Frontal cortex (tissue), 4 donors: ENCODE data around the gene TMCO2. TPM values are rescaled to one million over a fixed set of nuclear protein-coding genes. Genes with fewer than 3 reads are reported as not detected.

Experiments used
- DNase-seq, 2 donors: peaks; one replicate each; pipeline ENCODE4 v3.0.0; 2012; ENCODE audit warnings: low spot score in 2 of 2
- FAIRE-seq: peaks from 2 replicates; lab custom pipeline; 2012; peaks lifted over from hg19 to GRCh38; lab: Jason Lieb, UNC
- total RNA-seq: library from RNA; depleted of rRNA; stranded (reverse); fragments of >200 nt; gene quantifications from one replicate; pipeline ENCODE4 v1.2.3, GENCODE V29; 2014
- donor health status: control.
- donor health status: control.
- donor health status: control.

TMCO2 gene
- total RNA-seq, 1 donor from 2014 or later: not detected

DNA sequence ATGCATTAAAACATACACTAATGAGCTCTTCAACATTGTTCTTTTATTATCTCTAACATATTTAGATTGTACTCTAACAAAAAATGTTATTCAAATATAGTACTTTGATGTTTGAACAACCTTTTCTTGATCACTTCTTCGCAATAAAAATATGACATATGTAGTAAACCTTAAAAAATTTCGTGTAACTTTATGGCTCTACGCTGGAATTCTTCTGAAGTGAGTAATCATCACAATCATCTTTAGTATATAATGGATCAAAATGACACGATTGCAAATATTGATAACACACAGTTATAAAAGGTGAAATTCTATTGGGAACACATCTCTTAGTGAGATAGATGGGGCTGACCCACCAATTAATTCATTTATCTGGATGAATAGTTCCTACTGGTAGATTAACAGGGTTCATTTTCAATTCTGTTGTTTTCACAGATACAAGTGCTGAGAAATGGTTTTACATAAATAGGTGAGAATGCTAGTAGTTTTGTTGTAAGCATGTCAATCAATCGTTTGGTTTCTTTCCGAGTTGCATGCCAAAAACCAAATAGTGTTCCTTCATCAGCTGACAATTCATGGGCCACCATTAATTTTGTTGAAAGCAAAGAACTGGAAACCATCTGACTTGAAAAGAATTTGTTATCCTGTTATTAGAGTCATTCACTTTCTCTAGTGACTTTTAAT is 8.8 kb downstream of the TMCO2 start:
- DNase-seq (no peak), FAIRE-seq (no peak)

DNA sequence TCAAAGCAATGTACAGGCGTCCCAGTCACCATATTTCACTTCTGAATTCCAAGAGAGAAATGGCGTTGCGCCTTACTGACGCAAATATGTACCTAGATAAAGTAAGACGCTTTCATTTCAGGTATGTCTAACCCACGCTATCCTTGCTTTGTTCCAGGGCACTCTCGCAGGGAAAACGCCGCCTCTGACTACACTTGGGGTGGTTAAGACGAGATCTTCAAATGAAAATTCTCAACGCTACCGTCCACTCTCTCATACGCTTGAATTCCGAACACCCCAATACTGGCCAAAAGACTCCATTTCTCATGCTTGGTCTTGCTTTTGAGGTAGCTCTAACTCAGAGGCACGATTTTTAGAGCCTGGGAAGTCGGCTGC is 9.6 kb downstream of the TMCO2 start:
- FAIRE-seq (no peak), DNase-seq (no peak)

DNA sequence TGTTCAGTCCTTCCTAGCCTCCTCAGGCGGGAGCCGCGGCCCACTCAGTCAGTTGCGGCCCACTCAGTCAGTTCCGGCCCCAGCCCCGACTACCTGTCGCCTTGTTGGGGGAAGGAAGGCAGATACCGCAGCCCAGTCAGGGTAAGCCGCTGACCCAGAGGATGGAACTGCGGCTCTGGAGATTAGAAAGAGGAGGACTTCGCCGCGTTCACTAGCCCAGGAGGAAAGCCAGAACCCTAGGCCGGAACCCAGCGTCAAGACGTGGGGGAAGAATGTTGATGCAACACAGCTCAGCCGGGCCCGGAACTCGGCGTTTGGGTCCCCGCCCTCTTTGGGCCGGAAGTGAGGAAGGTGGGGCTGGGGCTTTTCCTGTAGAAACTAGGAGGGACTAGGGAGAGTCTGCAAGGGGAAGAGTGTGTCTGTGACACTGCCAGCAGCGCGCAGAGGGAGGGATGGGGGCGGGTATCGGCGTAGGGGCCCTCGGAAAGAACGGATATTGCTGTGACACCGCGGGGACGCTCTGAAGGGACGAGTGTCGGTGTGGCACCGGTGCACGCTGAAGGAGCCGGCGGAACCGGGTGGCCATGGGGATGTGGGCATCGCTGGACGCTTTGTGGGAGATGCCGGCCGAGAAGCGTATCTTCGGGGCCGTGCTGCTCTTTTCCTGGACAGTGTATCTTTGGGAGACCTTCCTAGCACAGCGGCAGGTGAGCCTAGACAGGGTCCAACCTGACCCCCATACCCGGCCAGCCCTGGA is 10.1 kb downstream of the TMCO2 start, which contains the start of gene ZMPSTE24:
Gene ZMPSTE24, plus strand, starts transcription at position 549 of the 757 bp plus-strand sequence. Its CDS starts 36 bp downstream, at position 585.
- FAIRE-seq (no peak), DNase-seq (peak; percentile 70 to 85)

DNA sequence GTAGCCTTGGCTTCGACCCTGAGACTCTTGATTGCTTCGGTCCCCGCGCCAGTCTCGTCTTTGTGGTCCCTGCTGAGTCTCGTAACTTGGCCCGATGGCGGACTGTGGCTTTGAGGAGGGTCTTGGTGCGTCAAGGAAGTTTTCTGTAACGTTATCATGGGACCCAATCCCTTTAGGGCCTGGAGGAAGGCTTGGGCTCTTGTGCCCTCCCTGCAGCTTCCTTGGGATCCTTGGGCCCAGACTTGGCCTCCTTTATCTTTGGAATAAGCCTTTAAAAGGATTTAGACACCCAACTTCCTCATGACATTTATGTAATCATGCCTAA is 10.7 kb downstream of the TMCO2 start:
- DNase-seq: no peak
- FAIRE-seq: no peak

DNA sequence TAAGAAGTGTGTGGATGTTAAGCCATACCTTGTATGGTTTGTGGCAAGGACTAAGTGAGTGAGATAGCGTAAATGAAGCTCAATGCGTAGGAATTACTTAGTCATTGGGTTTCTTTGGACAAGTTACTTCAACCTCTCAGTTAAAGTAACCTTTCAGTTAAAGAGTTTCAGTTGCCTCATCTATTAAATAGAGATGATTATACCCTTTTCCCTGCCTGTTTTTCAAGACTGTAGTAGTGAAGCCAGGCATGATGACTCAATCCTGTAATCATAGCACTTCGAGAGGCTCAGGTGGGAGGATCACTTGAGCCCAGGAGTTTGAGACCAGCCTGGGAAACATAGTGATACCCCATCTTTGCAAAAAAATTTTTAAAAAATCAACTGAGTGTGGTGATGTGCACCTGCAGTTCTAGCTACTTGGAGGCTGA is 16.6 kb downstream of the TMCO2 start:
- DNase-seq (no peak), FAIRE-seq (no peak)

DNA sequence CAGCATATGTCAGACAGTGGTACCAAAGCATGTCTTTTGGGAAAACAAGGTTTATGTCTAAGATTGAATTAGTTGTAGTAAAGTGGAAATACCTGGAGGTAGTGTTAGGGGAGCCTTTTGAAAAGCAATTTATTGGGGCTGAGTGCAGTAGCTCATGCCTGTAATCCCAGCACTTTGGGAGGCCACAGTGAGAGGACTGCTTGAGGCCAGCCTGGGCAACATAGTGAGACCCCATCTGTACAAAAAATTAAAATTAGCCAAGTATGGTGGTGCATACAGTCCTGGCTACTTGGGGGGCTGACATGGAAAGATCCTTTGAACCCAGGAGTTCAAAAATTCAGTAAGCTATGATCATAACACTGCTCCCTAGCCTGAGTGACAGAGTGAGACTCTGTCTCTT is 17.6 kb downstream of the TMCO2 start:
- FAIRE-seq (no peak), DNase-seq (no peak)

DNA sequence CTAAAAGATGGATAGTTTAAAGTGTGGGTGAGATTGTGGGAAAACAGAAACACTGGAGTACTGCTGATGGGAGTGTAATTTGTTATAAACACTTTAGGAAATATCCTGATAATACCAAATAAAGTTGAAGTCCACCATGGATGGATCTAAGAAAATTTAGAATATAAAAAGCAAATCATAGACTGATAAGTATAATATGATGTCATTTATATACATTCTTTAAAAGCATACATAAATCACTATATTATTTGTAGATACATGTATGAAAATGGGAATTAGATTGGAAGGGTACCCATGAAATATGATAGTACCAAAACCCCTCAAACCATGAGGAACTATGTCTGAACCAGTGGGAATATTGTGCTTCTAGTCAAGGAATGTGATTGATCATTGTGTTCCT is 18.2 kb downstream of the TMCO2 start:
- FAIRE-seq: no peak
- no peak for DNase-seq

DNA sequence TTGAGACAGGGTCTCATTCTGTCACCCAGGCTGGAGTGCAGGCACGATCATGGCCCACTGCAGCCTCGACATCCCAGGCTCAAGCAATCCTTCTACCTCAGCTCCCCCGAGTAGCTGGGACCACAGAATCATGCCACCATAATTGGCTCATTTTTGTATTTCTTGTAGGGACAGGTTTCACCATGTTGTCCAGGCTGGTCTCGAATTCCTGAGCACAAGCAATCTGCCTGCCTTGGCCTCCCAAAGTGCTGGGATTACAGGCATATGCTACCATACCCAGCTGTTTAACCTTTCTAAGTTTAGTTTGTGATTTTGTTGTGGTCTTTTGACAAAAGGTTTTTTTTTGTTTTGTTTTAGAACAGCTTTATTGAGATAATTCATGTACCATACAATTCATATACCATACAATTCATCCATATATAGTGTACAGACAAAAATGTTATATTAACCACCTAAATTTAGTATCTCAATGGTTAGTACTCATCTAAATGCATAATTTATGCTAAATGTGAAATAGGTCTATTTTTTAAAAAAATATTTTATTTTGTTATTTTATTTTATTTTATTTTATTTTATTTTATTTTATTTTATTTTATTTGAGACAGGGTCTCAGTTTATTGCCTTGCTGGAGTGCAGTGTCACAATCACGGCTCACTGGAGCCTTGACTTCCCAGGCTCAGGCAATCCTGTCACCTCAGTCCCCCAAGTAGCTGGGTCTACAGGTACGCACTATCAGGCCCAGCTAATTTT is 19.2 kb downstream of the TMCO2 start:
- DNase-seq (no peak), FAIRE-seq (peak; percentile 62)

DNA sequence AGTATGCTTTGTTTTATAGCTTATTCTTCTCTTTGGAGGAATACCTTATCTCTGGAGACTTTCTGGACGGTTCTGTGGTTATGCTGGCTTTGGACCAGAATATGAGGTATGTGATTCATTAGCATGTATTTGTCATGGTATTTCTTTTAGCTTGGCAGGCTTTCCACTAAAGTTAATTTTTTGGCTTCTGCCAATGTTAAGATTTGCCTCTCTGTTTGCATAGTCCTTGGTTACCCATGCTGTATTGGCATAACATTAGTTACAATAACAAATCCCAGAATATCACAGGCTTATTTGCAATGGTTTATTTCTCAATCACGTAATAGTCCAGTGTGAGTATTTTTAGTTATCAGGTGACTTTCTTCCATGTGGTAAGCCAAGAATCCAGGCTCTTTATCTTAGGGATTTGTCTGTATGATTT is 20.0 kb downstream of the TMCO2 start:
- DNase-seq (no peak), FAIRE-seq (no peak)

DNA sequence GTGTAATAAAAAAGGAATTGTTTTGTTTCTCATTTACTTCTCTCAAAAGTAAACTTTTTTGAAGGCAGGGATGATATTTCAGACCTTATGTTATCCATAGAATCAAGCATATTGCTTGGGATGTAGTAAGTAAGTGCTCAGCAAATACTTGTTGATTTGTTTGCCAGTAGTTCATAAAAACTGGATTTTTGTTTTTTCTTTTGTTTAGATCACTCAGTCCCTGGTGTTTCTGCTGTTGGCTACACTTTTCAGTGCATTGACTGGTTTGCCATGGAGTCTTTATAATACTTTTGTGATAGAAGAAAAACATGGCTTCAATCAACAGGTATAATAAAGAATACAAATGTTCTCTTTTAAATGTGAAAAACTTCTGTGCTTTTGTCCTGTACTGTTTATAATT is 20.5 kb downstream of the TMCO2 start:
- DNase-seq (no peak), FAIRE-seq (no peak)

DNA sequence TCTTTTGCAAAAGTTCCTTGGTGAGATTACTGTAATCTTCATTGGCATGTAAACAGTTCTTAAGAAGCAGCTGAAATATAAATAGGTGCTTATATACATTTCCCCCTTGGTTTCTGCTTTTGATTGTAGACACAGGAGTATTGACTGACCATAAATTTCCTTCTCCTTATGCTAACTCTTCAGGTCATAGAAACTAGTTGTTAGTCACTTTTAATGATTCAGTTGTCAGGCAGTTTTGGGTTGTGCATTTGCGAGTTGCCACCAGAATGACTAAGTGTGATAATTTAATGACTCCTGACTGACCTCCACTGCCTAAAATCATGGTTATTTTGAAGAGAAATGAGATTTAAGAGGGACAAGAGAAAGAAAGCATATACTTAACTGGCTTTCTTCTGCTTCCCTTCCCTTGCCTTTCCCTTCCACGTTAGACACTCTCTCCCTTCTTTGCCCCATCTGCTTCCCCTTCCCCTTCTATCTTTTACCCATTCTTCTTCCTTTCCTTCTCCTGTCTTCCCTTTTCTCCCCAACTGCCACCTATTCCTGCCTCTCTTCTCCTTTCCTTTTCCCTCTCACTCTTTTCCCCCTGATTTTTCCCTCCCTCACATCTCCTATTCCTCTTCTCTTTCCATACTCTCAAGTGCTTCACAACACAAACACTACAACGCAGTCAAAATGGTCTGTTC is 22.6 kb downstream of the TMCO2 start:
- FAIRE-seq (no peak), DNase-seq (no peak)

DNA sequence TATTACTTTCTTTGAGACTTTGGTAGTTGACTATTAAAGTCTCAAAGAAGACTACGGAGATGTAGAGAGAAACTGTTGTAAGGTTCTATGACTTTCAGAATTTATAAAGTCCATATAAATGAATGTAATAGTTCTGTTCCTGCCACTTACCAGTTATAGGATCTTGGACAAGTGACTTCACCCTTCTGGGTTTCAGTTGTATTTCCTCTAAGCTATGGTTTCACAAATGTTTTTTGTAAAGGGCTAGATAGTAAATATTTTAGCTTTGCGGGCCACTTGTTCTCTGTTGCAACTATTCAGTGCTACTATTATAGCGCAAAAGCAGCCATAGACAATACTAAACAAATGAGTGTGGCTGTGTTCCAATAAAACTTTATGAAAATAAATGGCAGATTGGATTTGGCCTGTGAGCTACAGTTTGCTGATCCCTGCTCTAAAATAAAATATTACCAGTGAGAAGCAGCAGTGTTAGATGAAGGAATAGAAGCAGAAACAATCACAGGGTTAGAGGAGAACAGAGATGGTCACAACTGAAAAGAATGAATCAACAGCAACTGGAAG is 25.0 kb downstream of the TMCO2 start:
- FAIRE-seq (no peak), DNase-seq (no peak)

DNA sequence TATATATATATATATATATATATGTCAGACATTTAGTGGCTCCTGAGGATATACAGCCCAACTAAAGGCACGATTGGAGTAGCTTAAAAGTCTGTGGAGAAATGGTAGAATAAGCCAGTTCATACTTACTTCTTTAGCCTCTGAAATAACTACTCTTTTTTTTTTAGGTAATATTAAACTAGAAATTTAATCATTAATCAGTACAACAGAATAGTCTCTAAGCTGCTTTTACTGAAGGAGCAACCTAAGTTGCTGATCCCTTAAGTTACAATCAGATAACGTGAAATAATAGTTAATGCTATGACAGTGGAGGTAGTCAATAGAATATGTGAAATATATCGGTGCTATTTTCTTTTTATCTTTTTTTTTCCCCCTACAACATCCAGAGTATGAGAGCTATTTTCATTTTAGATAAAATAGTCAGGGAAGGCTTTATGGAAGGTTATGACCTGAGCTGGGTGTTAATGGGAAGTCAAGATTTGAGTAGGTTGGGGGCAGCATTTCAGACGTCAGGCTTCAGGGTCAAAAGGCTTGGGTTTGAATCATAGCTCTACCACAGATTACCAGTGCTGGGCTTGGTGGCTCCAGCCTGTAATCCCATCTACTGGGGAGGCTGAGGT is 25.9 kb downstream of the TMCO2 start:
- DNase-seq: no peak

DNA sequence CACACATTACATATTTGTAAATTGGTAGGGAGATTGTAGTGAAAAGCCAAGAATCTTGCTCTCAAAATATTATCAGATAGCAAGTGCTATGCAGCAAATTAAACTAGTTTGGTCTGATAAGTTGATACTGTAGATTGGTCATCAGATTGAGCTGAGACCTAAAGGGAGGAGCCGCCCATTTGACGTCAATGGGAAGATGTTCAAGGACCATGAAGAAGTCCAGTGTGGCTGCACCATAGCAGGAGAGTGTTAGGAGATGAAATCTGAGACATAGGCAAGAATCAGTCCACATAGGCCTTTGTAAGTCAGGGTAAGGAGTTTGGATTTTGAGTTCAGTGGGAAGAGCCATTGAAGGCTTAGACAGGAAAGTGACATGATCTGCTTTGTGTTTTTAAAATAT is 26.6 kb downstream of the TMCO2 start:
- no peak for FAIRE-seq
- DNase-seq: no peak

More for the DNA sequence above, 25.9 kb downstream of the TMCO2 start:
- no peak for FAIRE-seq

DNA sequence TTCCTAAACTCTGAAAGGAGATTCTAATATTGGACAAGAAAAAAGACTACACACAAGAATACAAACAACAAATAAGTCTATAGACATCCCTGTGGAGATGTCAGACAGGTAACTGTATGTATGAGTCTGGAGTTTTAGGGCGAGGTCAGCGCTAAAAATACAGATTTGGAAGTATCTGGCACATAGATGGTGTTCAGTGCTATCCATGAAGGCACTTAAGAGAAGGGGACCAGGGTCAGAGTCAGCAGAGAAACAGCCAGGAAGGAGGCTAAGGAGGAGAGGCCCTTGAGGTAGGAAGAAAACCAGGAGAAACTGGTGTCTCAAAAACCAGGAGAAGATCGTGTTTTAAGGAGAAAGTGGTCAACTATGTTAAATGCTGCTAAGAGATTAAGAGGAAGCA is 28.4 kb downstream of the TMCO2 start:
- DNase-seq: no peak
- FAIRE-seq: no peak

DNA sequence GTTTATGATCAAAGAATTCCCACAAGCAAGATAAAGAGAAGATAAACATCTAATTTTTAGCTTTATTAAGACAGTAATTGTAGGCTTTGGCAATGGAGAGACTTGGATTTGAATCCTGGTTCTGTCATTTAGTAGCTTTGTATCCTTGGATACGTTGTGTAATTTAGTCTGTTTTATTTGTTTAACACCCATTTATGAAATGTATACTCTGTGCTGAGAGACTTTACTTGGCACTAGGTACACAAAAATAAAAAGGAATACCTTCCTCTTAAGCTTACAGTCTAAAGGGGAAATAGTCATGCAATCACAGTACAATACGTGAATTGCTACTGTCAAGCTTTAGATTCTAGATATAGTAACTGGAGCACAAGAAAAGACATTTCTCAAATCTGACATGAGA is 34.1 kb downstream of the TMCO2 start:
- DNase-seq (no peak), FAIRE-seq (no peak)

DNA sequence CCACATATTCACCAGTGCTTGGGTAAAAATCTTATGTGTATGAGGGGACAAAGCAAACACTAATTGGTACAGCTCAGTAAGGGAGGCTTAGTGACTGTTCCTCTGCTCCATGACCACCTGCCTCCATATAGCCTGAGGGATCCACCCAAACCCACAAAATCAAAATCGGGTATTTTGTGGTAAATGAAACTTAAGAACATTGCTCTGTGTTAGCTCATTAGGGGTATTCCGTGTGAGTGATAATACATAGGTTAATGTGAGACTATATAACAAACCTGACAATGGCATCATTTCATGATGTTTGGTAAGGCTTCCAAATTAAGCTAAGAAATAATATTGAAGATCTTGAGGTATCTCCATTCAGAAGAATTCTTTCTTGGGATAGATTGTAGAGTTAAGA is 43.6 kb downstream of the TMCO2 start:
- DNase-seq: no peak
- FAIRE-seq: no peak

DNA sequence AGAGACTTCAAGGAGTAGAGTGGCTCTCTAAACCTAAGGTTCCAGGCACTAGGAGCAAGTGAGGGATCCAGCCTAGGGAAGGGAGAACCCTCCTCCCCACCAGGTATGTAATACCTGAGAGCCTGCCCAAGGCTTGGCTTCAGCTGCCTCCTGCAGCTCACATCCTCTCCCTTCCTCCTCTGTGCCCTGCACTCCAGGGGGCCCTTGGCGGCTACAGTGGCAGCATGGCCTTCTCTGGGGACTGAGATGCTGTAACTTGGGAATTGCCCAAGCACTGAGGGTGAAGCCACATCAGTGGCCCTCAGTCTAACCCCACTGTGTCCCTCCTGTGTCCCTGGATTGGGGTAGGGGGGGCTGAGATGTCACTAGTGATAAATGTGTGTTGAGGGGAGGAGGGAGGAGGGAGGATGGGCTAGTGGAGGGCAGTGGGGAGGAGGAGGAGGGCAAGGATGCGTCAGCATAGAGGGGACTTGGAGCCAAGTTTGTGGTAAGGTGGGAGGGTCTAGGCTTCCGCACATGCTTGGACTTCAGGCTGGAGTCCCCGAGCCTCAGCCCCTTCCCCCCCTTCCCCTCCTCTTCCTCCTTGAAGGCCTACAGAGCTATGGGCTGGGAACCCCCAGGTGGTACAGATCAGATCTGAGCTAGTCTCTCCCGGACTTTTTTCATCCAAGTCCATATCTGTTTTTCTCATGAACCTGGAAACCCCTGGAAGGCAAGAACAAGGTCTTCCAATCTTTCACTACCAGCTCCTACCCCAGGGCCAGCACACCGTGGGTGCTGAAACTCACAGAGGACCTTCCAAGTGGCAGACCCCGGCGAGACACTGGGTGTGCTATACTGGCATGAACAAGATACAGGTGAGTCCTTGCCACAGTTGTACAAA is 51.9 kb downstream of the TMCO2 start:
- DNase-seq (no peak), FAIRE-seq (no peak)

DNA sequence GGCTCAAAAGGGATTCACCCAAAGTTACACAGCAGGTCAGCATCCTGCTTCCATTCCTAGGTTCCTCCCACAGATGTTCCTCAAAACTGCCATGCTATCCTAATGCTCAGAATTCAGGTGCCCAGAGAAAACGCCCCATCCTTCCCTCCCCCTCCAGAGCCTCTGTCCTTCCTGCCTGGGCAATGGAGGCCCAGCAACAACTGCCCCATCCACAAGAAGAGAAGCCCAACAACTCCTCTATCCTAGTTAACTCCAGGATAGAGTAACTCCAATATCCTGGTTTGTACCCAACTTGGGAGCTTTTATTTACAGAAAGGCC is 52.5 kb downstream of the TMCO2 start:
- FAIRE-seq: no peak
- no peak for DNase-seq
